HG03439 (cell line): Measurements from ENCODE around the gene ANKRD27.
"Not testable (repeated sequence)": the region's sequence is repeated elsewhere in the genome, so short reads cannot be mapped to it uniquely, and the experiment has no call there.

Experiments
- ATAC-seq: cut with Tn5 transposase; IDR thresholded peaks from one replicate; pipeline ENCODE4 v1.9.1; 2021; ENCODE audit warnings: mild to moderate bottlenecking, moderate library complexity; ENCODE audit not compliant: unreplicated experiment

ANKRD27 gene

GRCh38 chr19:32674931-32675719, at the start of gene ANKRD27:
Gene ANKRD27 (minus strand): TSS chr19:32675180. CDS start chr19:32659015, 16,165 bp downstream.
- ATAC-seq, result peak; percentile 97

- no peak for ATAC-seq
These were observed 45.9 kb upstream of the ANKRD27 start for GRCh38 chr19:32720936-32721250.

DNA sequence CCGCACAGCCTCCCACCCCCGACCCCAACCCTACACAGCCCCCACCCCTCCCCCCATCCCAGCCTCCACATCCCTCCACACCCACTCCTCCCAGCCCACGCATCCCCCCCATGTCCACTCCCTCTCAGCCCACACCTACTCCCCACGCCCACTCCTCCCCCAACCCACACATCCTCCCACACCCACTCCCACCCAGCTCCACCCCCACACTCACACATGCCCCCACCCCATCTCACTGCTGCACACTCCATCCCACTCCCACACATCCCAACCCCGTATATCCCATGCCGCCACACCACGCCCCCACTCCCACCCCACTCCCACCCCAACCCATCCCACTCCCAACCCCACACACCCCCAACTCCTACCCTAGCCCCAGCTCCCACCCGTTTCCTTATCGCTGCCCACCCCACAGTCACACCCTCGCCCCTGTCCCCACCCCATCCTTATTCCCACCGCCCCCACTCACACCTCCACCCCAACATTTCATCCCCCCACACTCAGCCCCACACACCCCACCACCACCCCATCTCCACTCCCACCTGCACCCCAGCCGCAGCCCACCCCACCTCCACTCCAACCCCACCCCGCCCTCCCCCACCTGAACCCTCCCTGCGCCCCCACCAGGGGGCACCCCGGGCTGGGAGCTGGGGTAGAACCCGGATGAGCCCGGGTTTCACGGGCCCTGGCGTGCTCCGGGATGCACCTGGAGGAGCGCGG, 45.4 kb upstream of the ANKRD27 start:
- no peak for ATAC-seq

- ATAC-seq, result no peak
These were observed 44.7 kb upstream of the ANKRD27 start, which contains the start of gene TDRD12 for GRCh38 chr19:32719611-32720059. Gene TDRD12 (plus strand): TSS chr19:32719767. CDS start chr19:32720073, 306 bp downstream.

DNA sequence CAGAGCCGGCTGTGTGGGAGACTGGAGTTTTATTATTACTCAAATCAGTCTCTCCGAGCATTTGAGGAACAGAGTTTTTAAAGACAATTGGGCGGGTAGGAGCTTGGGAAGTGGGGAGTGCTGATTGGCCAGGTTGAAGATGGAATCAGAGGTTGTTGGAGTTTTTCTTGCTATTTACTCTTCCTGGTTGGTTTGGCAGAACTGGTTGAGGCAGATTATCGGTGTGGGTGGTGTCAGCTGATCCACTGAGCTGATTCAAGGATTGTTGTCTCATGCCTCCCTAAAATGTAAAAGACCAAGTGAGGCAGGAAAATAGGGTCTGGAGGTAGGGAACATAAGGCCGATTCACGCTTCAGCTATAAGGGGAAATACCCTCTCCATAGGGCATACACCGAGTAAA, 43.3 kb upstream of the ANKRD27 start:
- no peak for ATAC-seq

DNA sequence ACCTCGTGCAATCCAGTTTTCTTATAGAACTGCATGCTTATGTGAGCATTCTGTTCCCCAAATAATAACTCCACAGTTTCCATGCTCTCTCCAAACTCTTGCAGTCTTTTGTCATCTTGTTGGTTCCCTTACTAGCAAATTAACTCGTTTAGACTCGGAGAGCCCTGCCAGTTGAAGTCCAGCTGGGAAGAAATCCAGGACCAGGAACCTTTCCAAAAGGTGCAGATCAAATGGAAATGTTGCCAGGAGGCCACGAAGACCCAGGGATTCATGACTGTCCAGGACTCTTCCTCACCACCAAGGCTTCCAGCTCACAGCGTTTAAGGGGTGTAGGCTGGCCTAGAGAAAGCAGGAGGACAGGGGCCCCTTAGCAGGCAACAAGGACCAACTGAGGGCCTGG, 42.5 kb upstream of the ANKRD27 start:
- no peak for ATAC-seq

GRCh38 chr19:32716203-32716602, 41.2 kb upstream of the ANKRD27 start:
- ATAC-seq, result not testable (repeated sequence)

GRCh38 chr19:32711747-32712146, 36.8 kb upstream of the ANKRD27 start:
- ATAC-seq, result no peak

GRCh38 chr19:32709032-32709431, 34.1 kb upstream of the ANKRD27 start:
- no peak for ATAC-seq

DNA sequence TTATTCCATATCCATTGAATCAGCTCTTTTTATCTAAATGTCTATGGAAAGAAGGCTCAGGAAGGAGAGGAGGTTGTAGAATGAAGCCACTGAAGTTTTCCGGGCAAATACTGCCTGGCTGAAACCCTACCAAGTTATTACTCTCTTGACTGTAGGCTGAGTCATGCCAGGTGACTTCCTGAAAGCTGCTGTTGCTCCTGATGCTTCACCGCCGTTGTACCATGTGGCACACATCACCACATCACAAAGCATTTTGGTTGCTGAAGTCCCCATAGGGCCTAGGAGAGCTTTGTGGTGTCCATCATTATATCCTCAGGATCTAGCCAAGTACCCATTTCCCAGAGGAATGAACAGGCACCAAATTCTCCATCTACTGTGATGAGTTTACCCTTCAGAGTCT, 33.5 kb upstream of the ANKRD27 start:
- ATAC-seq, result no peak

DNA sequence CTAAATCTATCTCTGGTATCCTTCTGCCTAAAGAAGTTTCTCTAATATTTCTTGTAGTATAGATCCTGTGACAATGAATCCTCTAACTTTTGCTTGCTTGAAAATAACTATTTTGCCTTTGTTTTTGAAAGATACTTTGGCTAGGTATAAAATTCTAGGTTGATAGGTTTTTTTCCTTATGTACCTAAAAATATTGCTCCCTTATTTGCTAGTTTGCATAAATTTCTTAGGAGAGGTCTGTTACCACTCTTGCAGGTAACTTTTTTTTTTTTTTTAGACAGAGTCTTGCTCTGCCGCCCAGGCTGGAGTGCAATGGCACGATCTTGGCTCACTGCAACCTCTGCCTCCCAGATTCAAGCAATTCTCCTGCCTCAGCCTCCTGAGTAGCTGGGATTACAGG, 29.0 kb upstream of the ANKRD27 start:
- ATAC-seq, result not testable (repeated sequence)

DNA sequence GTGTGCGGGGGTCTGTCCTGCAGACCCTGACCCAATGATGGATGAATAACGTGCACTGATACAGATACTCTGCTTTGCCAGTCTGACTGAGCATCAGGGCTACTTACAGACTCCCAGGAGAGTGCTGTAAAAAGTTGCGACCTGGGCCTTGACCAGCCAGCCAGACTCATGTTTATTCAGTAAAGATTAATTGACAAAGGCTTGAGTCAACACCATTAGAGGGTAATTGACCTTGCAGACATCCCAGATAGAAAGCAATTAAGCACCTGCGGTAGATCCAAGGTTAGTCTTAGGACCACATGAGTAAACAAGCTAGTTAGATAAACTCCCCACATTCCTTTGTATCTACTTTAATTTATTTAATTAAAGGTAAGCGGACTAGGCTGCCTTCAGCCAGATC, 27.0 kb upstream of the ANKRD27 start:
- ATAC-seq, result no peak

DNA sequence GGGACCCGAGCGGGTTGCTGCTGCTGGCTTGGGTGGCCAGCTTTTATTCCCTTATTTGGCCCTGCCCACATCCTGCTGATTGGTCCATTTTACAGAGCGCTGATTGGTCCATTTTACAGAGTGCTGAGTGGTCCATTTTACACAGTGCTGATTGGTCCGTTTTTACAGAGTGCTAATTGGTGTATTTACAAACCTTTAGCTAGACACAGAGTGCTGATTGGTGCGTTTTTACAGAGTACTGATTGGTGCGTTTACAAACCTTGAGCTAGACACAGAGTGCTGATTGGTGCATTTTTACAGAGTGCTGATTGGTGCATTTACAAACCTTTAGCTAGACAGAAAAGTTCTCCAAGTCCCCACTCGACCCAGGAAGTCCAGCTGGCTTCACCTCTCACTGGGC, 25.1 kb upstream of the ANKRD27 start:
- ATAC-seq, result not testable (repeated sequence)

GRCh38 chr19:32696771-32697170, 21.8 kb upstream of the ANKRD27 start:
- not testable (repeated sequence) for ATAC-seq

GRCh38 chr19:32695506-32695905, 20.5 kb upstream of the ANKRD27 start:
- ATAC-seq, result not testable (repeated sequence)

- not testable (repeated sequence) for ATAC-seq
These were observed 19.9 kb upstream of the ANKRD27 start for GRCh38 chr19:32694851-32695250.

GRCh38 chr19:32694316-32694715, 19.3 kb upstream of the ANKRD27 start:
- ATAC-seq, result not testable (repeated sequence)

DNA sequence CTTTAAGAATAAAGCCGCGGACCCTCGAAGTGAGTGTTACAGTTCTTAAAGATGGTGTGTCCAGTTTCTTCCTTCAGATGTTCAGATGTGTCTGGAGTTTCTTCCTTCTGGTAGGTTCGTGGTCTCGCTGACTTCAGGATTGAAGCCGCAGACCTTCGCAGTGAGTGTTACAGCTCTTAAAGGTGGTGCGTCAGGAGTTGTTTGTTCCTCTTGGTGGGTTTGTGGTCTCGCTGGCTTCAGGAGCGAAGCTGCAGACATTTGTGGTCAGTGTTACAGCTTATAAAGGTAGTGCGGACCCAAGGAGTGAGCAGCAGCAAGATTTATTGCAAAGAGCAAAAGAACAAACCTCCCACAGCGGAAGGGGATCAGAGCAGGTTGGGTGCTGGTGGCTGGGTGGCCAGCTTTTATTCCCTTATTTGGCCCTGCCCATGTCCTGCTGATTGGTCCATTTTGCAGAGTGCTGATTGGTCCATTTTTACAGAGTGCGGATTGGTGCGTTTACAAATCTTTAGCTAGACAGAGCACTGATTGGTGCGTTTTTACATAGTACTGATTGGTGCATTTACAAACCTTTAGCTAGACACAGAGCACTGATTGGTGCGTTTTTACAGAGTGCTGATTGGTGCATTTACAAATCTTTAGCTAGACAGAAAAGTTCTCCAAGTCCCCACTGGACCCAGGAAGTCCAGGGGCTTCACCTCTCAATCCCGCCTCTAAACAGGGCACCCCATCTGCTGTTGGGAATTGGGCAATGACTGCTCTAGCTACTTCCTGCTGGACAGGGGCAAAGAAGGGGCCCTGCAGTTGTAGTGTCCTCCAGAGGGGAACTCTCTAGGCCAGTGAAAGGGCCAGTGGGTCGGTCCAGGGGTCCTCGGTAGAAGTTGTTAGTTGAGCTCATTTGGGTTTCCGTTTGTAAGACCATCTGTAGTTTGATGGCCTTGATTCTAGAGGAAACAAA, 18.4 kb upstream of the ANKRD27 start:
- ATAC-seq, result not testable (repeated sequence)

GRCh38 chr19:32692727-32693061, 17.7 kb upstream of the ANKRD27 start:
- ATAC-seq, result no peak

DNA sequence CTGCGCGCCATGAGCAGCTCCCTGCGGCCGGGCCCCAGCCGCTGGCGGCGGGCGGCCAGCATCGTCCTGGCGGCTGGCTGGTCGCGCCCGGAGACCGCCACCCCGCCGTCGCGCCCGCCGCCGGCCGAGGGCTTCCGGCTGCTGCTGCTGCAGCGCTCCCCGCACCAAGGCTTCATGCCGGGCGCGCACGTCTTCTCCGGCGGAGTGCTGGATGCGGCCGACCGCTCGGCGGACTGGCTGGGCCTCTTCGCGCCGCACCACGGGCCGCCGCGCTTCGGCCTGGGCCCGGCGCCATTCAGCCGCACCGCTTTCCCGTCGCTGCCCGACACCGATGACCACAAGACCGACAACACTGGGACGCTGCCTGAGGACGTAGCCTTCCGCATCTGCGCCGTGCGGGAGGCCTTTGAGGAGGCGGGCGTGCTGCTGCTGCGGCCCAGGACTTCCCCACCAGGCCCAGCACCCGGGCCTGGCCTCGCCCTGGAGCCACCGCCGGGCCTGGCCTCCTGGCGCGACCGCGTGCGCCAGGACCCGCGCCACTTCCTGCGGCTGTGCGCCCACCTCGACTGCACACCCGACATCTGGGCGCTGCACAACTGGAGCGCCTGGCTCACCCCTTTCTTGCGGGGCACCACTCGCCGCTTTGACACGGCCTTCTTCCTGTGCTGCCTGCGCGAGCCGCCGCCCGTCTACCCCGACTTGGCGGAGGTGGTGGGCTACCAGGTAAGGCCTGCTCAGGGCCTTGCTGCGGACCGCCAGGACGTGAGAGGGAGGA, 17.2 kb upstream of the ANKRD27 start:
- peak; percentile 65 for ATAC-seq
